ENCODE measurements around the gene KCNAB1.

DNA sequence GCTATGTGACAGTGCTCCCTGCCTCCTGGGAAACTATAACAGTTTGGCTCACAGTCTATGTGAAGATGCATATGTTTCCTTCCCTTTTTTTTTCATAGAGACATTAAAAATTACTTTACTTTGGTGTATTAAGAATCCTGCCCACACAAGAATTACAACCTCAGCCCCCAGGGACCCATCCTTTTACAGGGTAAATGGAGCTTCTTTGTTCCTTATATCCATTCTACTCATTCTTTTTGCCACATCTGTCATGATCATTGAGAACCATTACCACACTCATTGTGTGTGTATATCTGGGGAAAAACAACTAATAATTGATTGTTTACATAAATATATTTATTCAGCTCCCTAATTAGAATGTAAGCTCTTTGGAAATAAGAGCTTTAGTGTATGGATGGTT lies 277.2 kb downstream of the KCNAB1 start:
- TF ChIP-seq RAD21 (IDR thresholded peaks at IDR 0.05; ENCODE audit: low read depth): no peak
- TF ChIP-seq TCF7L2 (IDR thresholded peaks at IDR 0.05; ENCODE audit: borderline replicate concordance, extremely low read depth, insufficient read depth, insufficient read length): no peak
- TF ChIP-seq, protein P1, sequence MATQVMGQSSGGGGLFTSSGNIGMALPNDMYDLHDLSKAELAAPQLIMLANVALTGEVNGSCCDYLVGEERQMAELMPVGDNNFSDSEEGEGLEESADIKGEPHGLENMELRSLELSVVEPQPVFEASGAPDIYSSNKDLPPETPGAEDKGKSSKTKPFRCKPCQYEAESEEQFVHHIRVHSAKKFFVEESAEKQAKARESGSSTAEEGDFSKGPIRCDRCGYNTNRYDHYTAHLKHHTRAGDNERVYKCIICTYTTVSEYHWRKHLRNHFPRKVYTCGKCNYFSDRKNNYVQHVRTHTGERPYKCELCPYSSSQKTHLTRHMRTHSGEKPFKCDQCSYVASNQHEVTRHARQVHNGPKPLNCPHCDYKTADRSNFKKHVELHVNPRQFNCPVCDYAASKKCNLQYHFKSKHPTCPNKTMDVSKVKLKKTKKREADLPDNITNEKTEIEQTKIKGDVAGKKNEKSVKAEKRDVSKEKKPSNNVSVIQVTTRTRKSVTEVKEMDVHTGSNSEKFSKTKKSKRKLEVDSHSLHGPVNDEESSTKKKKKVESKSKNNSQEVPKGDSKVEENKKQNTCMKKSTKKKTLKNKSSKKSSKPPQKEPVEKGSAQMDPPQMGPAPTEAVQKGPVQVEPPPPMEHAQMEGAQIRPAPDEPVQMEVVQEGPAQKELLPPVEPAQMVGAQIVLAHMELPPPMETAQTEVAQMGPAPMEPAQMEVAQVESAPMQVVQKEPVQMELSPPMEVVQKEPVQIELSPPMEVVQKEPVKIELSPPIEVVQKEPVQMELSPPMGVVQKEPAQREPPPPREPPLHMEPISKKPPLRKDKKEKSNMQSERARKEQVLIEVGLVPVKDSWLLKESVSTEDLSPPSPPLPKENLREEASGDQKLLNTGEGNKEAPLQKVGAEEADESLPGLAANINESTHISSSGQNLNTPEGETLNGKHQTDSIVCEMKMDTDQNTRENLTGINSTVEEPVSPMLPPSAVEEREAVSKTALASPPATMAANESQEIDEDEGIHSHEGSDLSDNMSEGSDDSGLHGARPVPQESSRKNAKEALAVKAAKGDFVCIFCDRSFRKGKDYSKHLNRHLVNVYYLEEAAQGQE (IDR thresholded peaks at IDR 0.05; ENCODE audit: low read depth): no peak
- no peak for TF ChIP-seq ZNF274 (IDR thresholded peaks at IDR 0.05; ENCODE audit: low read depth, low read length)
- TF ChIP-seq, protein P2, sequence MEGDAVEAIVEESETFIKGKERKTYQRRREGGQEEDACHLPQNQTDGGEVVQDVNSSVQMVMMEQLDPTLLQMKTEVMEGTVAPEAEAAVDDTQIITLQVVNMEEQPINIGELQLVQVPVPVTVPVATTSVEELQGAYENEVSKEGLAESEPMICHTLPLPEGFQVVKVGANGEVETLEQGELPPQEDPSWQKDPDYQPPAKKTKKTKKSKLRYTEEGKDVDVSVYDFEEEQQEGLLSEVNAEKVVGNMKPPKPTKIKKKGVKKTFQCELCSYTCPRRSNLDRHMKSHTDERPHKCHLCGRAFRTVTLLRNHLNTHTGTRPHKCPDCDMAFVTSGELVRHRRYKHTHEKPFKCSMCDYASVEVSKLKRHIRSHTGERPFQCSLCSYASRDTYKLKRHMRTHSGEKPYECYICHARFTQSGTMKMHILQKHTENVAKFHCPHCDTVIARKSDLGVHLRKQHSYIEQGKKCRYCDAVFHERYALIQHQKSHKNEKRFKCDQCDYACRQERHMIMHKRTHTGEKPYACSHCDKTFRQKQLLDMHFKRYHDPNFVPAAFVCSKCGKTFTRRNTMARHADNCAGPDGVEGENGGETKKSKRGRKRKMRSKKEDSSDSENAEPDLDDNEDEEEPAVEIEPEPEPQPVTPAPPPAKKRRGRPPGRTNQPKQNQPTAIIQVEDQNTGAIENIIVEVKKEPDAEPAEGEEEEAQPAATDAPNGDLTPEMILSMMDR (IDR thresholded peaks at IDR 0.05 in 2 of 3, conservative IDR thresholded peaks at IDR 0.05 in 1 of 3; ENCODE audit: borderline replicate concordance in 1 of 3, insufficient read depth in 1 of 3, low read depth in 2 of 3, low read length in 2 of 3): no peak
- TF ChIP-seq, protein P3, sequence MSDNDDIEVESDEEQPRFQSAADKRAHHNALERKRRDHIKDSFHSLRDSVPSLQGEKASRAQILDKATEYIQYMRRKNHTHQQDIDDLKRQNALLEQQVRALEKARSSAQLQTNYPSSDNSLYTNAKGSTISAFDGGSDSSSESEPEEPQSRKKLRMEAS (IDR thresholded peaks at IDR 0.05): no peak
- TF ChIP-seq JUND (IDR thresholded peaks at IDR 0.05): no peak

All from HCT116 (cell line).